A673 (cell line): ENCODE data around the gene CUL2. TPM values are rescaled to one million over a fixed set of nuclear protein-coding genes. Genes with fewer than 3 reads are reported as not detected.

Experiments
- BruUV-seq: library from RNA; stranded (reverse); fragments of 400-500 nt; replicated peaks from 2 replicates; lab custom pipeline; 2021; lab: Mats Ljungman, UMichigan
- CTCF ChIA-PET: fragments of 300-600 bp; sonication (Branson Sonifier 250); formaldehyde crosslinking; loops from one replicate; lab custom pipeline; 2022; ENCODE audit warnings: antibody characterized with exemption; lab: Charles Lee
- POLR2A ChIA-PET: fragments of 300-600 bp; sonication (Branson Sonifier 250); formaldehyde crosslinking; loops from one replicate; lab custom pipeline; 2022; ENCODE audit warnings: antibody characterized with exemption; ENCODE audit not compliant: low non-redundant PET; lab: Charles Lee
- DNase-seq: peaks from one replicate; pipeline ENCODE4 v3.0.0-alpha.2; 2015; ENCODE audit warnings: low spot score
- H3K27ac ChIP-seq: fragments of 200-600 bp; sonication (generic); 2 replicates; pipeline ENCODE4 v1.5.1; 2016; ENCODE audit warnings: mixed run types, low read depth, mild to moderate bottlenecking, mixed read lengths, antibody characterized with exemption, low read length; ENCODE audit not compliant: poor library complexity, severe bottlenecking
- H3K27me3 ChIP-seq: fragments of 200-600 bp; sonication (generic); replicated peaks from 2 replicates; pipeline ENCODE4 v1.6.1; 2017; ENCODE audit warnings: mixed run types, low read depth, mild to moderate bottlenecking, mixed read lengths, antibody characterized with exemption, low read length; ENCODE audit not compliant: insufficient read depth, poor library complexity
- H3K36me3 ChIP-seq: fragments of 200-600 bp; sonication (generic); 2 replicates; pipeline ENCODE4 v1.6.1; 2016; ENCODE audit warnings: mixed run types, mild to moderate bottlenecking, mixed read lengths, antibody characterized with exemption, low read length; ENCODE audit not compliant: insufficient read depth, poor library complexity, severe bottlenecking
- H3K4me1 ChIP-seq: fragments of 200-600 bp; sonication (generic); 2 replicates; pipeline ENCODE4 v1.6.1; 2017; ENCODE audit warnings: mixed run types, mild to moderate bottlenecking, mixed read lengths, antibody characterized with exemption, low read length; ENCODE audit not compliant: insufficient read depth, poor library complexity, severe bottlenecking
- H3K4me3 ChIP-seq: fragments of 200-600 bp; sonication (generic); 2 replicates; pipeline ENCODE4 v1.5.1; 2016; ENCODE audit warnings: low read depth, mixed run types, mild to moderate bottlenecking, mixed read lengths, low read length; ENCODE audit not compliant: poor library complexity, severe bottlenecking
- H3K9me3 ChIP-seq: fragments of 200-600 bp; sonication (generic); 2 replicates; pipeline ENCODE4 v1.6.1; 2016; ENCODE audit warnings: mixed run types, low read depth, mild to moderate bottlenecking, mixed read lengths, antibody characterized with exemption, low read length; ENCODE audit not compliant: poor library complexity, severe bottlenecking
- CTCF ChIP-seq: fragments of 300-800, 200-600 bp; sonication (generic); conservative IDR thresholded peaks from 2 replicates; pipeline ENCODE4 v1.5.1; 2017; ENCODE audit warnings: low read depth, mild to moderate bottlenecking, antibody characterized with exemption, low read length, moderate library complexity, mixed read lengths
- EZH2 ChIP-seq: fragments of 200-600 bp; sonication (generic); IDR thresholded peaks from 2 replicates; pipeline ENCODE4 v1.6.1; 2017; ENCODE audit warnings: borderline replicate concordance, low read depth, mild to moderate bottlenecking, mixed read lengths, antibody characterized with exemption, low read length; ENCODE audit not compliant: poor library complexity, severe bottlenecking
- intact Hi-C: fragments of 100-400 bp; cut with micrococcal nuclease; formaldehyde crosslinking; loops from one replicate; pipeline ENCODE4 v1.10.0; 2022; ENCODE audit not compliant: unreplicated experiment
- total RNA-seq: library from RNA; stranded (reverse); gene quantifications from 2 replicates; pipeline ENCODE4 v1.2.3, GENCODE V29; 2021

The CUL2 gene
- total RNA-seq, 1 experiment from 2014 or later, result 45.2 TPM

DNA sequence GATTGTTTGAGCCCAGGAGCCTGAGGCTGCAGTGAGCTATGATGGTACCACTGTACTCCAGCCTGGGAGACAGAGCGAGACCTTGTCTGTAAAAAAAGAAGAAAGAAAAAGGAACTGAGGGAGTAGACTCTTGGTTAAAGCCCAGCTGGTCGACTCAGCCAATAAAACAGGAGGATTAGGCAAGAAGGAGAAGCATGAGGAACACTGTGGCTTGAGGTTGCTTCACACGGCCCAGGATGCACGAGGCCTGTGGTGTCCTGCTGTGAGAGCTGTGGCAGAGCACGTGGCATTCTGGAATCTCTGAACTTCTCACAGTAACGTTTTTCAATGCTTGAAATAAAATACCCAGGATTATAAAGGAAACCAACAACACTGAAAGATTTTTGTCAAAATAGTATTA lies 93.3 kb downstream of the CUL2 start:
- no peak for TF ChIP-seq CTCF
- no peak for TF ChIP-seq EZH2
- Histone ChIP-seq H3K4me3 (no peak overlapping the region), H3K9me3 (no peaks in the 10 kb centered on the region), H3K36me3 (no peaks in the 10 kb centered on the region), H3K27ac (no peak overlapping the region), H3K4me1 (no peaks in the 10 kb centered on the region), H3K27me3 (no peaks in the 10 kb centered on the region)
- BruUV-seq, result no TSS peak
- DNase-seq, result peak; percentile 33
- POLR2A ChIA-PET, result interaction anchor here (0.6 kb wide), 1 partner anchor 801 kb away, joined by 3 read pairs; no protein-coding TSS in a partner anchor
- CTCF ChIA-PET, result no interaction called here
- intact Hi-C loops, result loop anchor here (10.0 kb wide), 3 partner anchors 218 to 1878 kb away; no protein-coding TSS in a partner anchor

DNA sequence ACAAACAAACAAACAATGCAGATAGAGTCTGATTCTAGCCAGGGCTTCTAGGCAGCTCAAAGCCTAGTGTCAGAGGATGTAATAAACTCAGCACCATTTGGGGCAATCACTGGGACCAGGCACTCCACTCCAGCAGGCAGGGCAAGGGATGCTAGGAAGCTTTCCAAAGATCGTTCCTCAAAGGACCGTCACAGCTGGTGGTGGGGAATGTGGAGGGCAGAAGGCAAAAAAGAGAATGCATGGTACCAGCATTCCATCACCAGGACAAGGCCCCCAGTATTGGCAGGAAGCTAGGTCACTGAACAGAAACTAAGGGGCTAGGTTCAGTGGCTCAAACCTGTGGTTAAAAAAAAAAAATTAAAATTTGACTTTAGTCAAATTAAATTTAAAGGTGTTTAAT lies 94.2 kb downstream of the CUL2 start:
- DNase-seq, result no peak
- CTCF ChIA-PET, result no interaction called here

GRCh38 chr10:34994565-34995142 lies 95.5 kb downstream of the CUL2 start:
- Histone ChIP-seq H3K27me3 (no peaks in the 10 kb centered on the region), H3K4me1 (no peaks in the 10 kb centered on the region), H3K27ac (no peak overlapping the region), H3K36me3 (no peaks in the 10 kb centered on the region), H3K4me3 (no peak overlapping the region), H3K9me3 (no peaks in the 10 kb centered on the region)
- TF ChIP-seq EZH2 (no peak), CTCF (peak; percentile 80)
- intact Hi-C loops, result loop anchor here (10.0 kb wide), 3 partner anchors 220 to 1880 kb away; no protein-coding TSS in a partner anchor
- BruUV-seq, result no TSS peak
- CTCF ChIA-PET, result interaction anchor here (0.5 to 1.4 kb wide), 9 partner anchors 9 to 1886 kb away, joined by 3 to 6 read pairs (median 4); no protein-coding TSS in a partner anchor
- DNase-seq, result peak; percentile 77
- POLR2A ChIA-PET, result no interaction called here

More for the DNA sequence above, 94.2 kb downstream of the CUL2 start:
- TF ChIP-seq CTCF (no peak), EZH2 (no peak)
- no peaks in the 10 kb centered on the region for H3K4me1 ChIP-seq
- no TSS peak for BruUV-seq
- POLR2A ChIA-PET, result no interaction called here
- no peaks in the 10 kb centered on the region for H3K27me3 ChIP-seq
- H3K4me3 ChIP-seq, result no peak overlapping the region
- H3K27ac ChIP-seq, result no peak overlapping the region
- no peaks in the 10 kb centered on the region for H3K36me3 ChIP-seq
- no peaks in the 10 kb centered on the region for H3K9me3 ChIP-seq
- intact Hi-C loops, result loop anchor here (10.0 kb wide), 3 partner anchors 219 to 1879 kb away; no protein-coding TSS in a partner anchor
